ENCODE measurements around the gene FBN2.

DNA sequence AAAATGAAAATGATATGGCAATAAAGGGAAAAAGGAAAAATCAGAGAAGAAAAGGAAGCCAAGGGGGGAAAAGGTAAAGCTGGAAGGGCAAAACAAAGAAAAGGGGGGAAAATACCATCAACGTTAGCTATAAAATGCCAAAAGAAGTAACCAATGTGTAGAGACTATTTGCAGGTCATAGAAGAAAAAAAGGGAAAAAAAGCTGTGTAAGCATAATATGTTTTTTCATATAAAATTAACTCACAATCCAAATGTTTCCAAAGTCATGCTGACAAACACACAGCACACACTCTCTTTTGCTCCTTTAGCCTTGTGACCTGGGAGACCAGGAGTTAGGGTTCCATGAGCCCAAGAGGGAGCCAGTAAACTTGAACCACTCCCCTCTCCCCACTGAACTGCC, 18.2 kb downstream of the FBN2 start:
- TF ChIP-seq, protein P1, sequence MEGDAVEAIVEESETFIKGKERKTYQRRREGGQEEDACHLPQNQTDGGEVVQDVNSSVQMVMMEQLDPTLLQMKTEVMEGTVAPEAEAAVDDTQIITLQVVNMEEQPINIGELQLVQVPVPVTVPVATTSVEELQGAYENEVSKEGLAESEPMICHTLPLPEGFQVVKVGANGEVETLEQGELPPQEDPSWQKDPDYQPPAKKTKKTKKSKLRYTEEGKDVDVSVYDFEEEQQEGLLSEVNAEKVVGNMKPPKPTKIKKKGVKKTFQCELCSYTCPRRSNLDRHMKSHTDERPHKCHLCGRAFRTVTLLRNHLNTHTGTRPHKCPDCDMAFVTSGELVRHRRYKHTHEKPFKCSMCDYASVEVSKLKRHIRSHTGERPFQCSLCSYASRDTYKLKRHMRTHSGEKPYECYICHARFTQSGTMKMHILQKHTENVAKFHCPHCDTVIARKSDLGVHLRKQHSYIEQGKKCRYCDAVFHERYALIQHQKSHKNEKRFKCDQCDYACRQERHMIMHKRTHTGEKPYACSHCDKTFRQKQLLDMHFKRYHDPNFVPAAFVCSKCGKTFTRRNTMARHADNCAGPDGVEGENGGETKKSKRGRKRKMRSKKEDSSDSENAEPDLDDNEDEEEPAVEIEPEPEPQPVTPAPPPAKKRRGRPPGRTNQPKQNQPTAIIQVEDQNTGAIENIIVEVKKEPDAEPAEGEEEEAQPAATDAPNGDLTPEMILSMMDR (IDR thresholded peaks at IDR 0.05): no peak
- no peak for TF ChIP-seq POLR2A (IDR thresholded peaks at IDR 0.05)

Data from Peyer's patch (tissue), 4 donors.